HCT116 (cell line): ENCODE results near the gene ZNF441. TPM values are rescaled to one million over a fixed set of nuclear protein-coding genes. Genes with fewer than 3 reads are reported as not detected.

ENCODE experiments used
- ATAC-seq: fragments of 200-7000 bp; cut with Tn5 transposase; 2 replicates; pipeline ENCODE4 v1.9.1; 2020; ENCODE audit warnings: mild to moderate bottlenecking, moderate library complexity
- BruUV-seq: library from RNA; stranded (reverse); fragments of 400-500 nt; replicated peaks from 2 replicates; lab custom pipeline; 2021; lab: Mats Ljungman, UMichigan
- CTCF ChIA-PET: fragments of 300-600 bp; sonication (Branson Sonifier 250); formaldehyde crosslinking; loops from one replicate; lab custom pipeline; 2021; ENCODE audit warnings: antibody characterized with exemption; lab: Charles Lee
- POLR2A ChIA-PET: fragments of 300-600, 350-600 bp; sonication (Branson Sonifier 250); formaldehyde crosslinking; loops from one replicate; lab custom pipeline; 2021; ENCODE audit warnings: antibody characterized with exemption; lab: Charles Lee
- RAD21 ChIA-PET, 2 experiments: fragments of 300-600 bp; sonication (Branson Sonifier 250); formaldehyde crosslinking; loops; one replicate each; lab custom pipeline; 2023; ENCODE audit warnings: low total read pairs in 2 of 2; ENCODE audit not compliant: uncharacterized antibody in 2 of 2, unreplicated experiment in 2 of 2, low non-redundant PET in 1 of 2; lab: Charles Lee
- DNase-seq: peaks from one replicate; pipeline ENCODE4 v3.0.0-alpha.2; 2010; ENCODE audit warnings: low read depth, low spot score
- H2AFZ ChIP-seq: fragments of 200-600 bp; shearing (Covaris generic), sonication (generic); 2 replicates; pipeline ENCODE4 v1.6.1; 2017; ENCODE audit warnings: low read depth, mixed run types, mixed read lengths, antibody characterized with exemption, low read length; ENCODE audit not compliant: poor library complexity, severe bottlenecking
- H3K27ac ChIP-seq: 2 replicates; pipeline ENCODE4 v1.5.1; 2012; ENCODE audit warnings: low read depth, low read length
- H3K27me3 ChIP-seq: fragments of 200-600 bp; sonication (generic); 2 replicates; pipeline ENCODE4 v1.6.1; 2016; ENCODE audit warnings: mixed run types, low read length, mixed read lengths; ENCODE audit not compliant: insufficient read depth
- H3K36me3 ChIP-seq, 2 experiments: fragments of 200-500 bp in 1 of 2; fragments of 200-600 bp in 1 of 2; sonication (Bioruptor generic) in 1 of 2; sonication (generic) in 1 of 2; 2 replicates each; pipeline versions ENCODE4 v1.5.1 to v1.6.1; 2014 to 2016; ENCODE audit warnings: low read length in 2 of 2, inconsistent platforms in 1 of 2, mixed read lengths in 1 of 2, mixed run types in 1 of 2; ENCODE audit not compliant: insufficient read depth in 2 of 2, control insufficient read depth in 1 of 2
- H3K4me1 ChIP-seq, 2 experiments: fragments of 200-600 bp in 1 of 2; sonication (generic) in 1 of 2; 2 replicates each; pipeline versions ENCODE4 v1.5.1 to v1.6.1; 2012 to 2017; ENCODE audit warnings: low read length in 2 of 2, inconsistent platforms in 1 of 2, mild to moderate bottlenecking in 1 of 2, mixed read lengths in 1 of 2, mixed run types in 1 of 2, moderate library complexity in 1 of 2; ENCODE audit not compliant: insufficient read depth in 2 of 2, control insufficient read depth in 1 of 2
- H3K4me2 ChIP-seq: fragments of 200-600 bp; sonication (generic); 2 replicates; pipeline ENCODE4 v1.6.1; 2017; ENCODE audit warnings: mixed run types, low read length, mixed read lengths
- H3K4me3 ChIP-seq, 2 experiments: fragments of 200-600 bp in 1 of 2; sonication (generic) in 1 of 2; replicated peaks in 1 of 2; 2 replicates each; pipeline ENCODE4 v1.5.1; 2011 to 2016; ENCODE audit warnings: low read length in 2 of 2, control low read depth in 1 of 2, low read depth in 1 of 2, mild to moderate bottlenecking in 1 of 2, mixed read lengths in 1 of 2, mixed run types in 1 of 2
- H3K79me2 ChIP-seq: fragments of 200-600 bp; sonication (generic); 2 replicates; pipeline ENCODE4 v1.6.1; 2017; ENCODE audit warnings: mild to moderate bottlenecking, mixed run types, low read length, moderate library complexity, mixed read lengths; ENCODE audit not compliant: insufficient read depth
- H3K9ac ChIP-seq: fragments of 200-600 bp; sonication (generic); 2 replicates; pipeline ENCODE4 v1.6.1; 2016; ENCODE audit warnings: low read length, mixed read lengths
- H3K9me2 ChIP-seq: fragments of 200-600 bp; sonication (generic), shearing (Covaris generic); 2 replicates; pipeline ENCODE4 v1.6.1; 2017; ENCODE audit warnings: mixed run types, mild to moderate bottlenecking, moderate library complexity; ENCODE audit not compliant: insufficient read depth
- H3K9me3 ChIP-seq, 2 experiments: fragments of 200-500 bp in 1 of 2; fragments of 200-600 bp in 1 of 2; sonication (Bioruptor generic) in 1 of 2; sonication (generic) in 1 of 2; 2 replicates each; pipeline ENCODE4 v1.6.1; 2014 to 2017; ENCODE audit warnings: low read length in 2 of 2, mixed read lengths in 2 of 2, inconsistent platforms in 1 of 2, low read depth in 1 of 2, mild to moderate bottlenecking in 1 of 2, mixed run types in 1 of 2, moderate library complexity in 1 of 2; ENCODE audit not compliant: control insufficient read depth in 1 of 2, insufficient read depth in 1 of 2
- H4K20me1 ChIP-seq: fragments of 200-600 bp; sonication (generic), shearing (Covaris generic); 2 replicates; pipeline ENCODE4 v1.6.1; 2017; ENCODE audit warnings: mixed run types, mild to moderate bottlenecking, moderate library complexity; ENCODE audit not compliant: insufficient read depth
- CBX3 ChIP-seq: IDR thresholded peaks from 2 replicates; pipeline ENCODE4 v1.6.1; 2012; ENCODE audit warnings: low read depth
- CEBPB ChIP-seq: IDR thresholded peaks from 2 replicates; pipeline ENCODE4 v1.6.1; 2012; ENCODE audit warnings: low read depth
- CTCF ChIP-seq, 3 experiments: fragments of 200-600 bp in 1 of 3; sonication (generic) in 1 of 3; IDR thresholded peaks in 2 of 3; conservative IDR thresholded peaks in 1 of 3; 2 replicates each; pipeline ENCODE4 v1.5.1; 2012 to 2017; ENCODE audit warnings: low read depth in 2 of 3, low read length in 2 of 3, antibody characterized with exemption in 1 of 3, borderline replicate concordance in 1 of 3, control low read depth in 1 of 3, mild to moderate bottlenecking in 1 of 3, mixed read lengths in 1 of 3, mixed run types in 1 of 3, moderate library complexity in 1 of 3; ENCODE audit not compliant: insufficient read depth in 1 of 3
- EGR1 ChIP-seq: IDR thresholded peaks from 2 replicates; pipeline ENCODE4 v1.6.1; 2012; ENCODE audit warnings: low read depth
- EZH2 ChIP-seq: fragments of 200-600 bp; sonication (generic); IDR thresholded peaks from 2 replicates; pipeline ENCODE4 v1.6.1; 2017; ENCODE audit warnings: antibody characterized with exemption, mixed run types
- FOSL1 ChIP-seq: IDR thresholded peaks from 2 replicates; pipeline ENCODE4 v1.6.1; 2012; ENCODE audit warnings: low read depth
- JUND ChIP-seq: IDR thresholded peaks from 2 replicates; pipeline ENCODE4 v1.6.1; 2012
- POLR2A ChIP-seq: IDR thresholded peaks from 2 replicates; pipeline ENCODE4 v1.7.0; 2011; ENCODE audit warnings: borderline replicate concordance; ENCODE audit not compliant: insufficient read depth, insufficient read length; ENCODE audit errors: extremely low read depth
- POLR2AphosphoS5 ChIP-seq: IDR thresholded peaks from 2 replicates; pipeline ENCODE4 v1.6.1; 2011; ENCODE audit warnings: mild to moderate bottlenecking, low read depth, low read length, moderate library complexity
- RAD21 ChIP-seq: IDR thresholded peaks from 2 replicates; pipeline ENCODE4 v1.6.1; 2012; ENCODE audit warnings: low read depth, mild to moderate bottlenecking
- REST ChIP-seq: IDR thresholded peaks from 2 replicates; pipeline ENCODE4 v1.6.1; 2012; ENCODE audit warnings: low read depth
- SIN3A ChIP-seq: IDR thresholded peaks from 2 replicates; pipeline ENCODE4 v1.6.1; 2012; ENCODE audit warnings: low read depth
- SP1 ChIP-seq: IDR thresholded peaks from 2 replicates; pipeline ENCODE4 v1.6.1; 2012; ENCODE audit warnings: low read depth
- SRF ChIP-seq: IDR thresholded peaks from 2 replicates; pipeline ENCODE4 v1.6.1; 2012; ENCODE audit warnings: low read depth
- TCF7L2 ChIP-seq: IDR thresholded peaks from 2 replicates; pipeline ENCODE4 v1.7.0; 2011; ENCODE audit warnings: borderline replicate concordance, inconsistent platforms; ENCODE audit not compliant: insufficient read depth, insufficient read length; ENCODE audit errors: extremely low read depth
- YY1 ChIP-seq: IDR thresholded peaks from 2 replicates; pipeline ENCODE4 v1.6.1; 2011; ENCODE audit warnings: low read length, low read depth, moderate library complexity, mild to moderate bottlenecking; ENCODE audit not compliant: insufficient replicate concordance; ENCODE audit errors: extremely low read depth
- ZBTB33 ChIP-seq: IDR thresholded peaks from 2 replicates; pipeline ENCODE4 v1.6.1; 2011; ENCODE audit warnings: mild to moderate bottlenecking, low read length, moderate library complexity; ENCODE audit not compliant: insufficient replicate concordance; ENCODE audit errors: extremely low read depth
- ZNF274 ChIP-seq: fragments of 200-500 bp; sonication (Bioruptor generic); IDR thresholded peaks from 2 replicates; pipeline ENCODE4 v1.6.1; 2014; ENCODE audit warnings: mild to moderate bottlenecking, low read depth, low read length, inconsistent platforms
- intact Hi-C: fragments of 100-400 bp; cut with micrococcal nuclease; formaldehyde crosslinking; loops from 2 replicates; pipeline ENCODE4 v1.10.0; 2022
- total RNA-seq: library from RNA; stranded (reverse); gene quantifications from one replicate; pipeline ENCODE4 v1.2.1, GENCODE V29; 2021; ENCODE audit not compliant: unreplicated experiment
- TF ChIP-seq, protein P1 (sequence below): IDR thresholded peaks from 2 replicates; pipeline ENCODE4 v1.6.1; 2012
- TF ChIP-seq, protein P2 (sequence below): IDR thresholded peaks from 2 replicates; pipeline ENCODE4 v1.6.1; 2012

ZNF441 gene
- total RNA-seq, 1 experiment from 2014 or later = 1.1 TPM

- no peak overlapping the region for H3K27ac ChIP-seq
- RAD21 ChIA-PET = no interaction called here
- H2AFZ ChIP-seq = no peak overlapping the region
- H3K9me3 ChIP-seq = peaks cover 15 to 24% of the 10 kb centered on the region in 2 experiments; a peak in 3 of 4 replicates
- no peak for TF ChIP-seq EGR1
- no peak for TF ChIP-seq POLR2AphosphoS5
- TF ChIP-seq, protein P1, sequence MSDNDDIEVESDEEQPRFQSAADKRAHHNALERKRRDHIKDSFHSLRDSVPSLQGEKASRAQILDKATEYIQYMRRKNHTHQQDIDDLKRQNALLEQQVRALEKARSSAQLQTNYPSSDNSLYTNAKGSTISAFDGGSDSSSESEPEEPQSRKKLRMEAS = no peak
- TF ChIP-seq CEBPB = no peak
- TF ChIP-seq CBX3 = no peak
- TF ChIP-seq ZNF274 = no peak
- TF ChIP-seq SP1 = no peak
- no peak for TF ChIP-seq FOSL1
- TF ChIP-seq REST = no peak
- TF ChIP-seq SRF = no peak
- TF ChIP-seq CTCF (IDR thresholded peaks at IDR 0.05 in 2 of 3, conservative IDR thresholded peaks at IDR 0.05 in 1 of 3; ENCODE audit: borderline replicate concordance in 1 of 3, insufficient read depth in 1 of 3, low read depth in 2 of 3, low read length in 2 of 3) = no peak
- no peak for TF ChIP-seq SIN3A
- no peak for TF ChIP-seq RAD21
- no peak for TF ChIP-seq ZBTB33
- TF ChIP-seq TCF7L2 = no peak
- no peak for TF ChIP-seq EZH2
- TF ChIP-seq JUND = no peak
- TF ChIP-seq, protein P2, sequence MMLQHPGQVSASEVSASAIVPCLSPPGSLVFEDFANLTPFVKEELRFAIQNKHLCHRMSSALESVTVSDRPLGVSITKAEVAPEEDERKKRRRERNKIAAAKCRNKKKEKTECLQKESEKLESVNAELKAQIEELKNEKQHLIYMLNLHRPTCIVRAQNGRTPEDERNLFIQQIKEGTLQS = no peak
- no peak for TF ChIP-seq YY1
- no peak for TF ChIP-seq POLR2A
- H3K9ac ChIP-seq = no peak overlapping the region
- no peak overlapping the region for H3K4me3 ChIP-seq
- ATAC-seq (no peak), DNase-seq (no peak)
- no peaks in the 10 kb centered on the region for H4K20me1 ChIP-seq
- peaks cover 0 to 25% of the 10 kb centered on the region in 2 experiments; a peak in 2 of 4 replicates for H3K36me3 ChIP-seq
- CTCF ChIA-PET = no interaction called here
- no peak overlapping the region for H3K4me2 ChIP-seq
- H3K27me3 ChIP-seq = no peaks in the 10 kb centered on the region
- H3K9me2 ChIP-seq = no peaks in the 10 kb centered on the region
- POLR2A ChIA-PET = no interaction called here
- no TSS peak for BruUV-seq
- peaks cover 31% of the 10 kb centered on the region for H3K79me2 ChIP-seq
- intact Hi-C loops = no loop called here
- H3K4me1 ChIP-seq = peaks cover 0 to 13% of the 10 kb centered on the region in 2 experiments; a peak in 1 of 4 replicates
Observed at GRCh38 chr19:11729586-11729985, 37.2 kb upstream of the ZNF441 start.
